AG10803 (cell line): Measurements from ENCODE around the gene PEX7.

Source experiments
- DNase-seq: peaks from one replicate; pipeline ENCODE4 v3.0.0; 2010; ENCODE audit warnings: low read depth
- H3K4me3 ChIP-seq: 2 replicates; pipeline ENCODE4 v1.5.1; 2011; ENCODE audit warnings: mild to moderate bottlenecking, low read length, control low read depth
- TF ChIP-seq, protein P1 (sequence below): conservative IDR thresholded peaks from 2 replicates; pipeline ENCODE4 v1.5.1; 2011; ENCODE audit warnings: mild to moderate bottlenecking, low read length, control low read depth, inconsistent platforms

The PEX7 gene

GRCh38 chr6:136961848-136962247, 139.5 kb downstream of the PEX7 start:
- TF ChIP-seq, protein P1, sequence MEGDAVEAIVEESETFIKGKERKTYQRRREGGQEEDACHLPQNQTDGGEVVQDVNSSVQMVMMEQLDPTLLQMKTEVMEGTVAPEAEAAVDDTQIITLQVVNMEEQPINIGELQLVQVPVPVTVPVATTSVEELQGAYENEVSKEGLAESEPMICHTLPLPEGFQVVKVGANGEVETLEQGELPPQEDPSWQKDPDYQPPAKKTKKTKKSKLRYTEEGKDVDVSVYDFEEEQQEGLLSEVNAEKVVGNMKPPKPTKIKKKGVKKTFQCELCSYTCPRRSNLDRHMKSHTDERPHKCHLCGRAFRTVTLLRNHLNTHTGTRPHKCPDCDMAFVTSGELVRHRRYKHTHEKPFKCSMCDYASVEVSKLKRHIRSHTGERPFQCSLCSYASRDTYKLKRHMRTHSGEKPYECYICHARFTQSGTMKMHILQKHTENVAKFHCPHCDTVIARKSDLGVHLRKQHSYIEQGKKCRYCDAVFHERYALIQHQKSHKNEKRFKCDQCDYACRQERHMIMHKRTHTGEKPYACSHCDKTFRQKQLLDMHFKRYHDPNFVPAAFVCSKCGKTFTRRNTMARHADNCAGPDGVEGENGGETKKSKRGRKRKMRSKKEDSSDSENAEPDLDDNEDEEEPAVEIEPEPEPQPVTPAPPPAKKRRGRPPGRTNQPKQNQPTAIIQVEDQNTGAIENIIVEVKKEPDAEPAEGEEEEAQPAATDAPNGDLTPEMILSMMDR: no peak
- DNase-seq: no peak
- H3K4me3 ChIP-seq: no peak overlapping the region

DNA sequence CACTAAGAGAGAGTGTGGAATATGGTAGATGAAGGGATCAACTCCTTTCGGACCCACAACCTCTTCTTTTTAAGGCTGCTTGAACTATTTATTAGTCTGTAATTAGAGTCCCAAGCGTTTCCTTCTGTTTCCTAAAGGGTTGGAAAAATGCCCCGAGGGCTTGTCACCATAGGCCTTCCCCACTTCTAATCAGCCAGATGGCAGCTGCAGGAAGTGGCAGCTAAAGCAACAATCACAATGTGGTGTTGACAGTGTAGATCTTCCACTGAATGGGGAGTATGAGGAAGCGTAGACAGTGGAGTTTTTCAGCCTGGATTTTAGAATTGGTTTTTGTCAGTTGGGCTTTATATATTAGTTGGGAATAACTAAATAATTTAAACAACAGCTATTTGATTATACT, 140.3 kb downstream of the PEX7 start:
- no peak for DNase-seq
- H3K4me3 ChIP-seq: no peak overlapping the region
- TF ChIP-seq, protein P1: no peak

GRCh38 chr6:136963259-136963658, 140.9 kb downstream of the PEX7 start:
- TF ChIP-seq, protein P1: no peak
- no peak overlapping the region for H3K4me3 ChIP-seq
- DNase-seq: no peak
